GM18511 (cell line): ENCODE results near the gene NOL6.

Source experiments
- ATAC-seq: cut with Tn5 transposase; IDR thresholded peaks from one replicate; pipeline ENCODE4 v1.9.1; 2021; ENCODE audit warnings: mild to moderate bottlenecking, moderate library complexity; ENCODE audit not compliant: unreplicated experiment

The NOL6 gene

GRCh38 chr9:33453286-33453860 lies 20.4 kb downstream of the NOL6 start:
- no peak for ATAC-seq

DNA sequence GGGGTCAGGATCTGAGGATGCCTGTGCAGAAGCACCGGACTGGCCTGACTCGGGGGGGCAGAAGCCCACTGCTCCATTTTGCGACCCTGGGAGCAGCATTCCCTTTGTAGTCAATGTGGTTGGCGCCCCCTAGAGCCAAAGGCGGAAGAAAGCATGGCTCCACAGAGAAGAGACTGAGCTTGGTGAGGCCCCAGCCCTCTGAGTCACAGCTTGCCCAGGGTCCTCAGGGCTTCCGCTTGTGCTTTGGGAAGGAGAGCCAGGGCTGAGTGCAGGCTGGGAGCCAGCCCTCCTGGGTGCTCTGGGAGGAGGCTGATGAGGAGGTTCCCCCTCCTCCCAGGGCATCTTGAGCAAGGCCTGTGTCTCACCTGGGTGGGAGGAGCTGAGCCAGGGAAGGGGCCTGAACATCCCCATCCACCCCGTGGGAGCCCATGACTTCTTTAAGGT lies 20.9 kb downstream of the NOL6 start:
- ATAC-seq, result peak; percentile 58

- ATAC-seq, result no peak
These were observed 23.0 kb downstream of the NOL6 start for GRCh38 chr9:33450621-33451146.

- no peak for ATAC-seq
These were observed 24.0 kb downstream of the NOL6 start for GRCh38 chr9:33449715-33450114.

DNA sequence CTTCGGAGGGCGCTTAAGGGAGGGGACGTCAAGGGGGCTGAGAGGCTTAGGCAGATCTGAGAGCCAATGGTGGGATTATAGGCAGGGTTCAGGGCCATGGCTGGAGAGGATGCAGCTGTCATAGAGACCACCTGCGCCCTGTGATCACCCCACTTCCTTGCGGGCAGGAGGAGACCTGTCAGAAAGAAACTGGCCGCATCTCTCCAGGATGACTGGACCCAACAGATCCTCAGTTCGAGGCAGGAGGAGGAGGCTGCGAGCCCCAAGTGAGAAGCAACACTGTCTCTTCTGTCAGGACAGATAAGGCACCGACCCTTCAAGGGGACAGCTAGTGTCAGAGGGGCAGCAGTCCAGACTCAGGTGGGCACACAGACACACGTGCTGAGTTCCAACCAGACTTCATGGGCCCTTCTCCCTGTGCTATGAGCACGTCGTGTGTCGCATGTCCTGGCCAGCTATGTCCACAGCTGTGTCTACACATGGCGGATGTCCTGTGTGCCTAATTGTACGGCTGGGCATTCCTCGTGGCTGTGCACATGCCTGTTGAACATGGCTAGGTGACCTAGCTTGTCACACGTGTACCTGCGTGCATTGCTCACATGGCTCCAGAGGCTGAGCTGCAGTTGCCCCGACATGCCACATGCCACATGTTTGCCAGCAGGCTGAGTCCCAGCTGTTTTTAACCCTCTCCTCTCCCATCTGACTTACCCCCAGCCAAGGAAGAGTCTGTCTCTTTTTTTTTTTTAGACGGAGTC lies 25.7 kb downstream of the NOL6 start:
- no peak for ATAC-seq

DNA sequence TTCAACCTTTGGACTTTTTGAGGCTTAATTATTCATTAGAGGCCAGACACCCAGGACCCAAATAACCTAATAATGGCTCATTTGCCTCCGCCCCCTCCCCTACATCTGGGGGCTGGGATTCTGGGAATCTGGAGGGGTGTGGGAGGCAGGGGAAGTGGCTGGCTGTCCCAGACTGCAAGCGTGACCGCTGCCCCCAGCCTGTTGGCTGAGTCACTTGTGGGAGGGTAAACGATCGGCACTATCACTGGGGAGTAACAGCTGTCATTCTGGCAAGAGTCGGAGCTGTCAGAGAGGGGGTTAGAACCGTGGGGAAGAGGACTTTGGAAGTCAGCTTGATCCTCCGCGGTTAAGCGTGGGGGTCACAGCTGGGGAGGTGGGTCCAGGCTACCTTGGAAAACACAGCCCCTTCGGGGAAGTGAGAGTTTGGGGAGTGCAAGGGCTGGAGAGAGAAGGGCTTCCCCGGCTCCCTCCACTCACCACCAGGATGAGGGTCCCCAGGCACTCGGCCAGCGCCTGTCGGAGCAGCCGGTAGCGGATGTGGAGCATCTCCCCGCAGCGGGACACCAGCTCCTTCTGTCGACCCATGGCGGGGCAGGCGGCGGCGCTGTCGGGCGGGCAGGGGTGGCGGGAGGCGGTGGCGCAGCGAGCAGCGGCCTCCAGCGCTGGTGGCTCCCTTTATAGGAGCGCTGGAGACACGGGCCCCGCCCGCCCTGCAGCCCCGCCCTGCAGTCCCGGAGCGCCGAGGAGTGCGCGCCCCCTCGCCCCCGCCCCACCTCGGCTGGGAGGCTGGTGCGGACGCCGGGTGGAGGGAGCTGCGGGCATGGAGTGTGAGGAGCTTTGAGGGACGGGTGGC lies 26.6 kb downstream of the NOL6 start, which contains the start of gene AQP3:
TSS of gene AQP3 (minus strand) at position 648 of the 853 bp plus-strand sequence. CDS start at position 585, 63 bp downstream.
- ATAC-seq, result peak; percentile 42

DNA sequence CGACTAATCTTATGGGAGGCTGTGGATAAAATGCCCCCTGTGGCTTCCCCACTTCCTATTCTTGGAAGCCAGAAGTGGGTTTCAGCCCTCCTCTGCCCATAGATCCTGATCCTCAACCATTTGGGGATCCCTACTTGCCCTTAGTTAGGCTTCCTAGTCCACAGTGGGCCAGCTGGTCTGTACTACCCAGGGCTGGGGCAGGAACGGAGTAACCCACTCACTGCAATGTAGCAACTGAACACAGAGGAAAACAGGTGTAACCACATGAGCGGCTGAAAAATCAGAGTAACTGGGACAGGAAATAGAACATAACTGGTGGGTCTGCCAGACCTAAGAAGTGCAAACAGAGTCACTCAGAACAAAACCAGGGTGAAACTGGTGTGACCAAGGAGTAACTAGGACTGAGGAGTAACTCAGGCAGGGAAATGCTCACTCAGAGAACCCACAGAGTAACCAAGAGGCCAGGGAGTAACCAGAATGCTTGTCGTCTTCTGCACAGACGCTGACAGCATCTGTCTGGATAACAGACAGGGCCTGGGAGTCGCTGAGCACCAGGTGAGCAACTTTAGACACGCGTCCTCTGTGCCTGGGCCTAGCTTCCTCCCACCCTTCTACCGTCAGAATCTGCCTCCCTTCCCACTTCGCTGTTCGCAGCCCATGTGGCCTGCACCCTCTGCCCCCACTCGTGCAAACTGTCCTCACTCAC lies 27.3 kb downstream of the NOL6 start:
- ATAC-seq, result peak; percentile 86

DNA sequence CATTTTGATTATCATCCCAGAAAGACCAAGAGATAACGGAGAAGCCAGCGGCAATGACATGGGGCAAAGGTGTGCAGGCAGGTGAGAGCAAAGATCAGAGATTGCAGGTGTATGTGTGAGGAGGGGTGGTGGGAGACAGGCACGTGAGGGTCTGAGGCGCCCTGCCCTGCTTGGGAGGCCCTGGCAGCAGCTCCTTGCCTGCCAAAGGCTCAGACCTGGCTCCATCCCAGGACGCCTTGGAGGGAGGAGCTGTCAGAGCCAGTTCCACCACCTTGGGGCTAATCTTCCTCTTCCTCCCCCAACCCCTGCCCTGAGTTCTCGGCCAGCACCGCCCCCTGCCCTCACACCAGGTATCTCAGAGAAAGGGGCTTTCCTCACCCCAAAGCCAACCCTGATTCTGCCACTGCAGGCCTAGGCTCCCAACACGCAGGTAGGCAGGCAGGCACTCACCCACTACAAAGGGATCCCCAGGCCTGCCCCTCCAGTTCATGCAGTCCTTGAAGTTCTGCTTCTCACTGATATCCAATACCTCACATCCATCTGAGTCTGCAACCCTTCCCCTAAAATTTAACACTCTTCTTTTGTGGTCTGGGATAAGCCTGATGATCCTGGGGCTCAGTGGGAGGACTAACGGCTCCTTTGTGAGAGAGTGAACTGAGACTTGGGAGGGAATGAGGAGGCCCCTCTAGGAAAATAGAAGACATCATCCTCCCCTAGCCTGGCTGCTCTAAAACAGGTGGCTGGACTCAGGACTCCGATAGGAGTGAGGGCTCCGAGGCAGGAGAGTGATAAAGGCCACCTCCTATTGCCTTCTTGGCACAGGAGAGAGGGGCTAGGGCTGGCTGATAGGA lies 28.1 kb downstream of the NOL6 start:
- ATAC-seq, result peak; percentile 1

- no peak for ATAC-seq
These were observed 30.1 kb downstream of the NOL6 start for GRCh38 chr9:33443464-33444154.

GRCh38 chr9:33443047-33443446 lies 30.7 kb downstream of the NOL6 start:
- ATAC-seq, result no peak

- ATAC-seq, result no peak
These were observed 31.6 kb downstream of the NOL6 start for GRCh38 chr9:33442125-33442524.

DNA sequence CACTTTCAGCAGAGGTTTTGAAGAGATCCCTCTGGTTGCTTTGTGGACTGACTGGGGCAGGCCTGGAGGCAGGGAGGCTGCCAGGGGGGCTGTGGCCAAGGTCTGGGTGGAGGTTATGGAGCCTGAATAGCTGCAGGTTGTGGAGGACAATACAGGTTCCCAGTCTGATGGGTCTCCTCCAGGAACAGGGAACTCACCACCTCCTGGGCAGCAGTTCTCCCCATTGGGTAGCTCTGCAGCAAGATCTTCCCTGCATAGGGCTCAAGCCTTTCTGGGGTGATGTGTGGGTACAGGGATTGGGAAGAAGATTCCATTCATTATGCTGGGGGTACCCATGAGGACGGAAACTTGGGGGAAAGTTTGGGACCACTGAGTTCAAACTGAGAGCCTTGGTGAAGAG lies 33.1 kb downstream of the NOL6 start:
- ATAC-seq, result no peak

- ATAC-seq, result no peak
These were observed 33.5 kb downstream of the NOL6 start for GRCh38 chr9:33440204-33440603.

DNA sequence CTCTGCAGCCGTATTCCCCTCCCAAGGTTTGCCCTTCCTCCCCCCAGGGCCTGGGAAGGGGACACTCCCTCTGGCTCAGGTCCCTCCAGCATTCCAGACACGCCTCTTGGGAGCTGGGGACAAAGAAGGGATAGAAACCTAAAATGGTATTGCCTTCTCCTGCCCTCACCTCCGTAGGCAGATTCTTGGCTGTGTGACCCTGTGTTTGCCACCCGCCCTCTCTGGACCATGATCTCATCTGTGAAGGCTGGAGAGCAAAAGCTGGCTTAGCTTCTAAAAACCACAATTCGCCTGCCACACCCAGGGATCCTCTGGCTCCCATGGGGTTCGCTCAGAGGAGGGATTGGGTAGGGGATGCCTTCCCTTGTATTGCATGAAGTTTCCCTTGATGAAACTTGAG lies 34.0 kb downstream of the NOL6 start:
- no peak for ATAC-seq

- no peak for ATAC-seq
These were observed 34.6 kb downstream of the NOL6 start for GRCh38 chr9:33438926-33439680.

- ATAC-seq, result no peak
These were observed 35.8 kb downstream of the NOL6 start for GRCh38 chr9:33437898-33438297.

DNA sequence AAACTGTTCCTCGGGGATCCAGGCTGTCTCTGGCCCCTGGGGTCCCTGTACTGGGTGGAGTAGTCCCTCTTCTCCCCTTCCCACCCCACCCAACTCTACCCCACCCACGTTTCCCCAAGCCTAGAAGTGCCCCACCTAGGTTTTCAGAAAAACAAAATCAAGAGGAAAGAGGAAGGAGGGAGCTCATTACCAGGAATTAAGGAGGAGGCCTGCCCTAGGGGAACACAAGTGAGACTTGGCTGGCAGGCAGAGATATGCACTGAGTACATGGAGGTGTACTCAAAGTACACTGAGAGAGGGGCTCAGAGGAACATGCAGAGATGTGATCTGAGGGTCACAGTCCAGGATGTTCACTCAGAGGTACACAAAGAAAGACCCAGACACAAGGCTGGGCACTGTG lies 36.5 kb downstream of the NOL6 start:
- ATAC-seq, result no peak

GRCh38 chr9:33436445-33436844 lies 37.3 kb downstream of the NOL6 start:
- no peak for ATAC-seq
